NT2/D1 (cell line): ENCODE measurements around the gene ENPEP.

Experiments used
- SUZ12 ChIP-seq: IDR thresholded peaks from 2 replicates; pipeline ENCODE4 v1.6.1; 2011; ENCODE audit not compliant: insufficient read length, insufficient read depth; ENCODE audit errors: extremely low read depth
- YY1 ChIP-seq: IDR thresholded peaks from 2 replicates; pipeline ENCODE4 v1.6.1; 2011; ENCODE audit not compliant: insufficient read length, insufficient read depth
- ZNF274 ChIP-seq: IDR thresholded peaks from 2 replicates; pipeline ENCODE4 v1.6.1; 2011; ENCODE audit warnings: mild to moderate bottlenecking, low read depth, low read length

DNA sequence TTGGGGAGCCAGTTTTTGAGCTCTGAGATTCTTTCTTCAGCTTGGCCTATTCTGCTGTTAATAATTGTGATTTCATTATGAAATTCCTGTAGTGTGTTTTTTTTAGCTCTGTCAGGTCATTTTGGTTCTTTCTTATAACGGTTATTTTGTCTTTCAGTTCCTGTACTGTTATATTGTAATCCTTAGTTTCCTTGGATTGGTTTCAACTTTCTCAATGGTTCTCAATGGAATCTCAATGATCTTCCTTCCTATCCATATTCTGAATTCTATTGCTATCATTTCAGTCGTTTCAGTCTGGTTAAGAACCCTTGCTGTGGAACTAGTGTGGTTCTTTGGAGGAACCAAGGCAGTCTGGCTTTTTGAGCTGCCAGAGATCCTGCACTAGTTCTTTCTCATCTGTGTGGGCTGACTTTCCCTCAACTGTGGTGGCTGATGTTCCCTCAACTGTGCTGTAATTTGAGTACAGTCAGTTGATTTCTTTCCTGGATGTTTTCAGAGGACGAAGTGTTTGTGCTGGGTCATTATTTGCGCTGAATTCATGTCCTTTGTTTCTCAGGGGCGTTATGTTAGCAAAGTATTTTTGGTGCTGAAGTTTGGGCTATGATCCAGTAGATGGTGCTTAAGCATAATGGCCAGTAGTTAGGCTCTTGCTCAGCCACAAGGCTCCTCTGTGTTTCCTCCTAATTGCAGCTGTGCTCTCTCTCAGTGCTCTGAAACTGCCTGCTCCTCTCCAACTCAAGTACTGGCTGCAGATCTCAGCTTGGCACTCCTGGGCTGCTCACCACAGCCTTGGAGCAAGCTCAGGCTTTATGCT lies 27.5 kb downstream of the ENPEP start:
- no peak for TF ChIP-seq SUZ12
- TF ChIP-seq ZNF274: no peak
- no peak for TF ChIP-seq YY1
